ENCODE data around the gene CMKLR1. TPM values are rescaled to one million over a fixed set of nuclear protein-coding genes. Genes with fewer than 3 reads are reported as not detected.

The CMKLR1 gene
- total RNA-seq, 1 experiment from 2014 or later, result 0.66 TPM

GRCh38 chr12:108356835-108357806 is 18.0 kb upstream of the CMKLR1 start:
- Histone ChIP-seq H2BK120ac (ENCODE audit: low read depth, low read length, poor library complexity, severe bottlenecking) (no peak overlapping the region), H3K18ac (ENCODE audit: insufficient read length, low read depth, low read length) (no peak overlapping the region), H2AK5ac (ENCODE audit: insufficient read length, low read length) (no peak overlapping the region), H3T11ph (ENCODE audit: low read length) (no peak overlapping the region), H3K23me2 (ENCODE audit: insufficient read length, low read depth, low read length, poor library complexity, severe bottlenecking) (no peaks in the 10 kb centered on the region), H4K5ac (ENCODE audit: insufficient read length, low read depth, low read length) (no peak overlapping the region), H3K56ac (ENCODE audit: insufficient read length, low read depth, low read length) (no peak overlapping the region), H3K4me2 (ENCODE audit: insufficient read depth, insufficient read length, low read length) (no peak overlapping the region), H2BK15ac (ENCODE audit: low read depth, low read length) (no peak overlapping the region), H3K4ac (ENCODE audit: low read depth, low read length) (no peak overlapping the region), H3K79me1 (ENCODE audit: insufficient read depth, low read depth, low read length, poor library complexity, severe bottlenecking) (no peaks in the 10 kb centered on the region), H4K91ac (ENCODE audit: insufficient read length, low read depth, low read length) (no peak overlapping the region), H2BK12ac (ENCODE audit: insufficient read length, low read depth, low read length) (no peak overlapping the region), H3K14ac (ENCODE audit: insufficient read depth, low read length) (no peak overlapping the region), H2BK5ac (ENCODE audit: insufficient read length, low read length) (no peak overlapping the region), H4K8ac (replicated peaks; ENCODE audit: insufficient read length, low read depth, low read length) (no peak overlapping the region), H3K4me1 (ENCODE audit: insufficient read depth, low read length) (no peaks in the 10 kb centered on the region), H3K27me3 (ENCODE audit: insufficient read depth, low read length) (no peaks in the 10 kb centered on the region), H2BK20ac (ENCODE audit: low read depth, low read length, poor library complexity, severe bottlenecking) (no peak overlapping the region), H3K79me2 (ENCODE audit: insufficient read depth, low read length) (no peaks in the 10 kb centered on the region), H3K27ac (ENCODE audit: insufficient read length, low read depth, low read length) (no peak overlapping the region), H3K9ac (ENCODE audit: extremely low read depth, insufficient read length, low read length) (no peak overlapping the region), H3K23ac (ENCODE audit: insufficient read length, low read depth, low read length) (no peak overlapping the region), H4K20me1 (ENCODE audit: control insufficient read depth, insufficient read depth, insufficient read length) (no peaks in the 10 kb centered on the region), H2AFZ (ENCODE audit: low read length) (no peak overlapping the region), H3K9me3 (ENCODE audit: control insufficient read depth, low read depth, low read length) (no peaks in the 10 kb centered on the region)
- no peak overlapping the region for H3K4me3 Mint-ChIP-seq
- peaks cover 15 to 17% of the 10 kb centered on the region in 2 experiments for H3K4me1 Mint-ChIP-seq
- H3K27me3 Mint-ChIP-seq (ENCODE audit: low read depth), result no peaks in the 10 kb centered on the region; the same call in none of the 2 replicates
- H3K9me3 Mint-ChIP-seq, result no peaks in the 10 kb centered on the region; a peak in 2 of 5 replicates
- DNase-seq, result no peak
- no peak for TF ChIP-seq CTCF (conservative IDR thresholded peaks at IDR 0.05)
- H3K27ac Mint-ChIP-seq, result no peak overlapping the region
- WGBS (ENCODE audit: extremely low coverage, insufficient read length, low lambda C conversion rate), result no CpG with 5 or more reads among the region's 12 CpGs
- no peaks in the 10 kb centered on the region for H3K36me3 Mint-ChIP-seq (ENCODE audit: insufficient read depth in 1 of 3, low read depth in 3 of 3)

Measured in H9 (cell line).